ENCODE measurements around the gene ZNF536.

DNA sequence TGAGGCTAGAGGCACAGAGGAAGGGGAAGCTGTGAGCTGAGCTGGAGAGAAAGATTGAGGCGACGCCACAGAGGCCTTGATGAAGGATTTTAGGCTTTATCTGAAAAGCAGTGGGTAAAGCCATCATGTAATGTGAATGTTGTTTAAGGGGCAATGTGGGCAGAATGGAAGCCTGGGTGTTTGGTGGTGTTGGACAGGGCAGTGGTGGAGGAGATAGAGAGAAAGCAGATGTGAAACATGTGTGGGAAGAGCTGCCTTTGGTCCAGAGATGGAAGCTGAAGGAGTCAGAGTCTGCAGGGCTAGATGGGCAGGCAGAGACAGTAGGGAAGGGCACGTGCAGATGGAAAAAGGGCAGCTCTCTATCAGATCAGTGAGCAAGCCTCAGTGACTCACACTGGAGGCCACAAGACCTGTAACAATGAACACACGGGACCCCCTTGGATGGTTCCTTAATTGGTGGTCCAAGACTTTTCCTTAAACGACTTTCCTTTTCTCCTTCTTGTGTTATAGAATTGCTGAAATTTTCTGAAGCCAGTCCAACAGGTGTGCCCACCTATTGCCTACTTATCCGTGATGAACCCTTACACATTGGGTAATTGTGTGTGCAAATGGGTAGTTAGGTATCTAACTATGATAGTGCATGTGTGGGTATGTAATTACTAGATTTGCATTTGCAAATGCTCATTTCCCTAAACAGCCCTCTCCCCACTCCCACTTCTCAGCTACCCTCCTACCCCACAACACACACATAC is 21.7 kb downstream of the ZNF536 start:
- TF ChIP-seq, protein P1, sequence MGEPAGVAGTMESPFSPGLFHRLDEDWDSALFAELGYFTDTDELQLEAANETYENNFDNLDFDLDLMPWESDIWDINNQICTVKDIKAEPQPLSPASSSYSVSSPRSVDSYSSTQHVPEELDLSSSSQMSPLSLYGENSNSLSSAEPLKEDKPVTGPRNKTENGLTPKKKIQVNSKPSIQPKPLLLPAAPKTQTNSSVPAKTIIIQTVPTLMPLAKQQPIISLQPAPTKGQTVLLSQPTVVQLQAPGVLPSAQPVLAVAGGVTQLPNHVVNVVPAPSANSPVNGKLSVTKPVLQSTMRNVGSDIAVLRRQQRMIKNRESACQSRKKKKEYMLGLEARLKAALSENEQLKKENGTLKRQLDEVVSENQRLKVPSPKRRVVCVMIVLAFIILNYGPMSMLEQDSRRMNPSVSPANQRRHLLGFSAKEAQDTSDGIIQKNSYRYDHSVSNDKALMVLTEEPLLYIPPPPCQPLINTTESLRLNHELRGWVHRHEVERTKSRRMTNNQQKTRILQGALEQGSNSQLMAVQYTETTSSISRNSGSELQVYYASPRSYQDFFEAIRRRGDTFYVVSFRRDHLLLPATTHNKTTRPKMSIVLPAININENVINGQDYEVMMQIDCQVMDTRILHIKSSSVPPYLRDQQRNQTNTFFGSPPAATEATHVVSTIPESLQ (CRISPR knock-in tag; IDR thresholded peaks at IDR 0.05), result no peak
- TF ChIP-seq, protein P2, sequence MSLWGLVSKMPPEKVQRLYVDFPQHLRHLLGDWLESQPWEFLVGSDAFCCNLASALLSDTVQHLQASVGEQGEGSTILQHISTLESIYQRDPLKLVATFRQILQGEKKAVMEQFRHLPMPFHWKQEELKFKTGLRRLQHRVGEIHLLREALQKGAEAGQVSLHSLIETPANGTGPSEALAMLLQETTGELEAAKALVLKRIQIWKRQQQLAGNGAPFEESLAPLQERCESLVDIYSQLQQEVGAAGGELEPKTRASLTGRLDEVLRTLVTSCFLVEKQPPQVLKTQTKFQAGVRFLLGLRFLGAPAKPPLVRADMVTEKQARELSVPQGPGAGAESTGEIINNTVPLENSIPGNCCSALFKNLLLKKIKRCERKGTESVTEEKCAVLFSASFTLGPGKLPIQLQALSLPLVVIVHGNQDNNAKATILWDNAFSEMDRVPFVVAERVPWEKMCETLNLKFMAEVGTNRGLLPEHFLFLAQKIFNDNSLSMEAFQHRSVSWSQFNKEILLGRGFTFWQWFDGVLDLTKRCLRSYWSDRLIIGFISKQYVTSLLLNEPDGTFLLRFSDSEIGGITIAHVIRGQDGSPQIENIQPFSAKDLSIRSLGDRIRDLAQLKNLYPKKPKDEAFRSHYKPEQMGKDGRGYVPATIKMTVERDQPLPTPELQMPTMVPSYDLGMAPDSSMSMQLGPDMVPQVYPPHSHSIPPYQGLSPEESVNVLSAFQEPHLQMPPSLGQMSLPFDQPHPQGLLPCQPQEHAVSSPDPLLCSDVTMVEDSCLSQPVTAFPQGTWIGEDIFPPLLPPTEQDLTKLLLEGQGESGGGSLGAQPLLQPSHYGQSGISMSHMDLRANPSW (CRISPR knock-in tag; conservative IDR thresholded peaks at IDR 0.05; ENCODE audit: low read depth), result no peak
- TF ChIP-seq, protein P3, sequence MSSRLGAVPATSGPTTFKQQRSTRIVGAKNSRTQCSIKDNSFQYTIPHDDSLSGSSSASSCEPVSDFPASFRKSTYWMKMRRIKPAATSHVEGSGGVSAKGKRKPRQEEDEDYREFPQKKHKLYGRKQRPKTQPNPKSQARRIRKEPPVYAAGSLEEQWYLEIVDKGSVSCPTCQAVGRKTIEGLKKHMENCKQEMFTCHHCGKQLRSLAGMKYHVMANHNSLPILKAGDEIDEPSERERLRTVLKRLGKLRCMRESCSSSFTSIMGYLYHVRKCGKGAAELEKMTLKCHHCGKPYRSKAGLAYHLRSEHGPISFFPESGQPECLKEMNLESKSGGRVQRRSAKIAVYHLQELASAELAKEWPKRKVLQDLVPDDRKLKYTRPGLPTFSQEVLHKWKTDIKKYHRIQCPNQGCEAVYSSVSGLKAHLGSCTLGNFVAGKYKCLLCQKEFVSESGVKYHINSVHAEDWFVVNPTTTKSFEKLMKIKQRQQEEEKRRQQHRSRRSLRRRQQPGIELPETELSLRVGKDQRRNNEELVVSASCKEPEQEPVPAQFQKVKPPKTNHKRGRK (CRISPR knock-in tag; IDR thresholded peaks at IDR 0.05; ENCODE audit: borderline replicate concordance), result no peak
- TF ChIP-seq JUN (CRISPR knock-in tag; IDR thresholded peaks at IDR 0.05), result no peak
- TF ChIP-seq, protein P4, sequence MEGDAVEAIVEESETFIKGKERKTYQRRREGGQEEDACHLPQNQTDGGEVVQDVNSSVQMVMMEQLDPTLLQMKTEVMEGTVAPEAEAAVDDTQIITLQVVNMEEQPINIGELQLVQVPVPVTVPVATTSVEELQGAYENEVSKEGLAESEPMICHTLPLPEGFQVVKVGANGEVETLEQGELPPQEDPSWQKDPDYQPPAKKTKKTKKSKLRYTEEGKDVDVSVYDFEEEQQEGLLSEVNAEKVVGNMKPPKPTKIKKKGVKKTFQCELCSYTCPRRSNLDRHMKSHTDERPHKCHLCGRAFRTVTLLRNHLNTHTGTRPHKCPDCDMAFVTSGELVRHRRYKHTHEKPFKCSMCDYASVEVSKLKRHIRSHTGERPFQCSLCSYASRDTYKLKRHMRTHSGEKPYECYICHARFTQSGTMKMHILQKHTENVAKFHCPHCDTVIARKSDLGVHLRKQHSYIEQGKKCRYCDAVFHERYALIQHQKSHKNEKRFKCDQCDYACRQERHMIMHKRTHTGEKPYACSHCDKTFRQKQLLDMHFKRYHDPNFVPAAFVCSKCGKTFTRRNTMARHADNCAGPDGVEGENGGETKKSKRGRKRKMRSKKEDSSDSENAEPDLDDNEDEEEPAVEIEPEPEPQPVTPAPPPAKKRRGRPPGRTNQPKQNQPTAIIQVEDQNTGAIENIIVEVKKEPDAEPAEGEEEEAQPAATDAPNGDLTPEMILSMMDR (IDR thresholded peaks at IDR 0.05), result no peak
- TF ChIP-seq SP1 (CRISPR knock-in tag; conservative IDR thresholded peaks at IDR 0.05), result no peak
- TF ChIP-seq FOXP1 (CRISPR knock-in tag; IDR thresholded peaks at IDR 0.05; ENCODE audit: borderline replicate concordance), result no peak
- TF ChIP-seq, protein P5, sequence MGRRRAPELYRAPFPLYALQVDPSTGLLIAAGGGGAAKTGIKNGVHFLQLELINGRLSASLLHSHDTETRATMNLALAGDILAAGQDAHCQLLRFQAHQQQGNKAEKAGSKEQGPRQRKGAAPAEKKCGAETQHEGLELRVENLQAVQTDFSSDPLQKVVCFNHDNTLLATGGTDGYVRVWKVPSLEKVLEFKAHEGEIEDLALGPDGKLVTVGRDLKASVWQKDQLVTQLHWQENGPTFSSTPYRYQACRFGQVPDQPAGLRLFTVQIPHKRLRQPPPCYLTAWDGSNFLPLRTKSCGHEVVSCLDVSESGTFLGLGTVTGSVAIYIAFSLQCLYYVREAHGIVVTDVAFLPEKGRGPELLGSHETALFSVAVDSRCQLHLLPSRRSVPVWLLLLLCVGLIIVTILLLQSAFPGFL (CRISPR knock-in tag; IDR thresholded peaks at IDR 0.05; ENCODE audit: borderline replicate concordance), result no peak
- no peak for TF ChIP-seq SMAD4 (CRISPR knock-in tag; IDR thresholded peaks at IDR 0.05)
